CD1c-positive myeloid dendritic cell (primary cell): ENCODE data around the gene CNST.

Experiments
- DNase-seq: peaks from one replicate; pipeline ENCODE4 v3.0.0-alpha.2; 2016; ENCODE audit errors: extremely low spot score

Gene CNST

DNA sequence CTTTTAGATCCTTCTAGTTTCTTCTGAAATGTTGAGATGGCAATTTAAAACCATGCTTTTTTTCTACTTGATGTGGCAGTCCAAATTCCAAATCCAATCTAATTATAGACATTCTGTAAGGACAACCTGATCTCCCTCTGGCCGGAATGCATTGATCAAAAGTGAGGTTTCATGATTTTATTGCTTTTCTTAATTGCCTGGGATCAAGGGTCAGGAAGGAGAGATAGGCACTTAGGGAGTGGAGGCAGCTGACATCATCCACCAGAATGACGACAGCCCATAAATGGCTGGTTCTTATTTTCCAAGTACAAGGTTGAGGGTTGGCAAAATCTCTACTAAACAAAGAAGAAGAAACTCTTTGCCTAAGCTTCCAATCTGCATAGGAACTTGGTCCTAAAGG lies 111.6 kb downstream of the CNST start:
- no peak for DNase-seq

DNA sequence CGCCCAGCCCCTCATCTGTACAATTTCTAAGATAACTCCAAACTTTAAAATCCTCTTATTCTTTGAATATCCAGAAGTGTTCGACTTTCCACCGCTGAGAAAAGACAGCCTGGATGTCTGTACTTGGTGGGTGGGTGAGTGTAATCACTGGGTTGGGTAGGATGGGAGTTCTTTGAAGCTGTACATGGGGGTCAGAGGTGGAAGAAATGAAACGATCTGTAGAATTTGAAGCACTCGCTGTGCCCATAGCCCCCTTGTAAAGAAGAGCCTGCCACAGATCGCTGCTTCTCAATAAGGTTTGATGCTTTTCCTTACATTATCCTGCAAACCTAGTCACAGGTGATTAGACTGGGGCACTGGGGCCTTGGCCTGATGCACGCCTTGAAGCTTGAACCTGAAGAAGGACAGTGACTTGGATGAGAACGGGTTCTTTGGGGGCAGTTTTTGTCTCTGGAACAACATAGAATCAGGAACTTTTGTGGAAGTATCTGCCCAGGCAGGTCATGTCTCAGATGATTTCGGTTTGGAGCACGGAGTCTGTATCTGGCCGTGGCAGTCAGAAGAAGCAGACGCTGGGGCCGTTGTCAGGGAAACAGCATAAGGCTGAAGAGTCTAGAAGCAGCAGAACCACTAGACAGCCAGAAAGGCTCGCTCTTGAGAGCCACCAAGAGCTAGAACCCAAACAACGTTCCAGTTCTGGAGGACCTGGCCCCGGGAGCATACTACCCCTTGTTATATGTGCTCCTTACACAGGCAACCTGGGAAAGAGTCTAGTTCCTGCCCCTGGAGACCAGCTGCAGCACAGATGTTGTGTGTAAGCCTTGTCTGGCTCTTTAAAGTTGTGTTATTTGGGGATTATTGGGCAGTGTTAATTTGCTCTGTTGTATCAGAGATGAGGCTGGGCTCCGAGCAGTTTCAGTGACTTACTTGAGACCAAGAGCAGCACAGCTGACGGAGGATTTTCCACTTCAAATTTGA lies 112.8 kb downstream of the CNST start:
- no peak for DNase-seq

DNA sequence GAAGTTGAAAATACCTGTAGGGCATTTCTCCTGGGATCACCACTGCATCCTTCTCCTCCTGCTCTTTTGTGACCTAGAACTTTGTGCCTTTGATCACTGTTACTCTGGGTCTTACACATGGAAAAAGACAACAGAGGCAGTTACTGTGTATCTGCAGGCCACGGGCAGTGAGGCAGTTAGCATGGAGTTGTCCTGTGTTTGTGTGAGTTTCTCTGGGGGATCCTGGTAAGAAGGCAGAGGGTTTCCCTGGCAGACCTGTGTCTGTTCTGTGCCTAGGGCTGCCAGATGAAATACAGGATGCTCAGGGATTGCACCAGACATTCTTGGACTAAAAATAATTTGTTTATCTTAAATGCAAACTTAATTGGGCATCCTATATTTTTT lies 113.5 kb downstream of the CNST start:
- no peak for DNase-seq

DNA sequence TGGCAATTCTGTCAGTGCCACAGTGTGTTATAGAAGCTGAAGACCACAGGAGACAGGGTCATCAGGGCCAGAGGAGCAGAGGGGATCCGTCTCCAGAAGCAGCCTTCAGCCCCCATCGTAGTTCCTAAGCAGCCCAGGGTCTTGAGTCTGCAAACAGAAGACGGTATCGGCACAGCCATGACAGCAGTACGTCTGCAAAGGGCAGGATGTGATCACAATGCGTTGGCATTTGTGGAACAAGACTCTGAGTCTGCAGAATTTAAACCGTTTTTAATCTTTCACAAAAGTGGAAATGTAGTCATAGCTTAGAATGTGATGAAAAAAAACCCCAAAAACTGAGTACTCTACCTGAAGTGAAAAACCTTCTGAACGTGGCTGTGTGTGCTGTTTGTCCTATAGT lies 113.9 kb downstream of the CNST start:
- DNase-seq, result no peak

DNA sequence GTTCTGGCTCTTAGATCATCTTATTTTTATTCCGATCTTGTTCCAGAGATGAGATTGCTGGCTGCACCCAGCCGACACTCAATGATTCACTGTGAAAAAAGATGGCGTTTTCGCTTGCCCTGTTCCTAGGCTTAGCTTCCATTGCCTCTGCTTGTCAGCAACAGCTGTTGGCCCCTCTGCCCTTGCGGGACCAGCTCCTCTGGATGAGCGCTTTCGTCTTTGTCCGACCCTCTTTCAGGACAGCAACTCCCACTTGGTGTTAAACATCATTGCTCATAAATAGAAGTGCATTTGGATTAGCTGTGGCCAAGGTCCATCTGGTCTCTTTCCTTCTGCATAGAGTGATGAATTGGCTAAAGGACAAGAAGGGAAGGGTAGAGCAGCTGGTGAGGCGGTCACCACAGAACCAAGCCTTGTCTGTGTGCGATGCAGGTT lies 114.5 kb downstream of the CNST start:
- no peak for DNase-seq

DNA sequence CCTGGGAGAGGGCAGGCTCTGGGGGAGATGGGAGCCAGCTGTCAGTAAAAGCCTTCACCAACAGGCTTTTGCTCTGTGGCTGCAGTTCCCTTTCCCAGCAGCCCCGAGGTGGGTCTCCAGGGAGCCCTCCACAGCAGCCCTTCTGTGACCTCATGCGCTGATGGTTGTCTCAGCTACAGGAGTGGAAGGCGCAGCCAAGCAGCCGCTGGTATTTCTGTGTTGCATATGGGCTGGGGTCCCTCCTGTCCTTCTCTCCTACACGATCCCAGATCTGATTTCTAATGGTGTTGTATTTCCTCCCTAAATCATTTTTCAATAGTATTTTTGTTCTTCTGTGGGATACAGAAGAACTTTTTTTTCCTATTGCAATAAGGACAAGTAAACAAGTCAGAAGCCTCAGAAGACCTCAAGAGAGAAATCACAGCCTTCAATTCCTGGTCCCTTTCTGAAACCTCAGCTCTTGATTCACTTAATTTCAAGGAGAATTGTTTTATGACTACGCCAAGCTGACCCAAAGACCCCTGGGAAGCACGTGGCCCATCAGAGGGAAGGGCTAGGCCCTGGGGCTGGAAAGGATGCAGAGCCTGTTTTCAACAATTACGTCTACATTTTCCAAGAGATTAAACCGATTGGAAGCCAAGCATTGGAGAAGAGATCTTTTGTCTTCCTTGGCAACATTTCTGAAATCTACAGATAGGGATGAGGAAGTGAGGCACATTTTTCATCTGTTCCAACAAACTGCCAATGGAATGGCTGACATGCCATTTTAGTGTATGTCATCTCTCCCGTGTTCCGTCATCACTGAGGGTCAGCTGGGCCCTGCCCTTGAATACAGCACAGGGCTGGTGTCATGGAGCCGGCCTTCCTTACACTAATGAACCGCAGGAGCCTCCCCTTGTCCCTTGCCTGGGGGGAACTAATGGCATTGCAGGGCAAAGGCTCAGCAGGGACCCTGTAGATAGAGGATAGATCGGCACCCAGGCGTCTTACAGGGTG lies 115.9 kb downstream of the CNST start:
- no peak for DNase-seq

DNA sequence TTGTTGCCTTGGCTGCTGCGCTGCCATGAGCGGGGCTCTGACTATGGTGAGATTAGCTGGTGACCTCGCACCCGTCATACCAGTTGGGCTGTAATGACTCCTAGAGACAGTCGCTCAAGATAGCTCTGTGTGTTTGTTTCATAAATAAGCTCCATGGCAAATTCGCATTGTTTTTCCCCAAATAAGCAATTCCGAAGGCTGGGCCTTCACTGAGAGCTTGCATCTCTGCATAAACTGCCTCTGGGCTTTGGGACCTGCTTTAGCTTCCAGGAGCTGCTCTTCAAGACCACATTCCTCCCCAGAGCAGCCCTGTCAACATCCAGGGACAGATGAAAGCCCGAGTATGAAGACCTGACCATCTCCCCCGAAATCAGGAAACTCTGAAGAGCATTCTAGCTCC lies 117.3 kb downstream of the CNST start:
- no peak for DNase-seq

DNA sequence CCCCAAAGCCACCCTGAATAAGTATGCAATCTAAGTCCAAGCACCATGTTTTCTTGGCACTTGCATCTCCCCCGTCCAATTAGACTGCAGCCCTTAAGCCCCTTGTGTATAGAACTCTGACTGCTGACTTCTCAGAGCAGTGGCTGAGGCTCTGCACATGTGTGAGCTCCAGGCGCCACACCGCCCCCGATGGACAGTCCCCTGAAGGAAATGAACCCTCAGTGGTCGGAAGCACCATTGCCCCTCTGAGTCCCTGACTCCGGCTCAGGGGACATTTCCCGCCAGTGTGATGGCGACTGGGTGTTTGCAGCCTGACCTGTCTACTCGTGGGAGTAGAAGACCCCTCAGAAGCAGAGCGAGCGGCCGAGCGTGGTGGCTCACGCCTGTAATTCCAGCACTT lies 120.7 kb downstream of the CNST start:
- DNase-seq, result no peak

DNA sequence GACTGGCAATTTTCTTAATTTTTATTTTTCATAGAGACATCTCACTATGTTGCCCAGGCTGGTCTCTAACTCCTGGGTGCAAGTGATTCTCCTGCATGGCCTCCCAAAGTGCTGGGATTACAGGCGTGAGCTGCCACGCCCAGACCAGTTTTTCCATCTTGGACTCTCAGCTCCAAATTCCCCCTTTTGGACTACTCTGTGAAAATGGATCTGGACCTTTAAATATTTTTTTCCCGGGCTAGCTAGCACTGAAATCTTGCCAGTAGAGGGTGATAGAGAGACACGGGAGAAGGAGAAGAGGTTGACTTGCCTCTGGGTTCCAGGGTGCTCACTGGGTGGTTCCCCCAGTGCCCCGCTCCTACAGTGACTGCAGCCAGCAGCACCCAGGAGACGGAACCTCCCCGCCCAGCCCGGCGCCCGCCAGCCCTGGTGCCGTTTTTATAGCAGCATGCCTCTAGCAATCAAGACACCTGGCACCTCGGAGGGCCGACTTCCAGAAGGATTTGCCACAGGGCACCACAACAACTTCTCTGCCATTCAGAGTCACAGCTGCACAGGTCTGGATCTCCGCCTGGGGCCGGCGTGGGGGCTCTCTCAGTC lies 123.3 kb downstream of the CNST start:
- peak; percentile 80 for DNase-seq

DNA sequence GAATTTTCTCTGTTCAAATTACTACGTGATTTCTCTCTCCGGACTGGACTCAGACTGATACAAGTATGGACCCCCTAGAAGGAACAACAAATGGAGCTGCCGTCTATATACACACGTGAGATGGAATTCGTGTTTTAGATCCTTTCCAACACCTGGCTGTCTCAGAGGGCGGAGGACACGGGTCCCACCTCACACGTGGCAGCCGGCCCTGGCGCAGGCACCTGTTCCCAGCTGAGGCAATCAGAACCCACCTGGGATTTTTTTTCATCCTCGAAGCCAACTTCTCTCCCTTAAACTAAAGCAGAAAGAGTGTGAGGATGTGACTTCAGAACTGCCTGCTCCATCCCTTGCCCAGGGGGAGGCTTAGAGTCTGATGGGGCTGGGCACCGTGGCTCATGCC lies 123.8 kb downstream of the CNST start:
- DNase-seq, result no peak

DNA sequence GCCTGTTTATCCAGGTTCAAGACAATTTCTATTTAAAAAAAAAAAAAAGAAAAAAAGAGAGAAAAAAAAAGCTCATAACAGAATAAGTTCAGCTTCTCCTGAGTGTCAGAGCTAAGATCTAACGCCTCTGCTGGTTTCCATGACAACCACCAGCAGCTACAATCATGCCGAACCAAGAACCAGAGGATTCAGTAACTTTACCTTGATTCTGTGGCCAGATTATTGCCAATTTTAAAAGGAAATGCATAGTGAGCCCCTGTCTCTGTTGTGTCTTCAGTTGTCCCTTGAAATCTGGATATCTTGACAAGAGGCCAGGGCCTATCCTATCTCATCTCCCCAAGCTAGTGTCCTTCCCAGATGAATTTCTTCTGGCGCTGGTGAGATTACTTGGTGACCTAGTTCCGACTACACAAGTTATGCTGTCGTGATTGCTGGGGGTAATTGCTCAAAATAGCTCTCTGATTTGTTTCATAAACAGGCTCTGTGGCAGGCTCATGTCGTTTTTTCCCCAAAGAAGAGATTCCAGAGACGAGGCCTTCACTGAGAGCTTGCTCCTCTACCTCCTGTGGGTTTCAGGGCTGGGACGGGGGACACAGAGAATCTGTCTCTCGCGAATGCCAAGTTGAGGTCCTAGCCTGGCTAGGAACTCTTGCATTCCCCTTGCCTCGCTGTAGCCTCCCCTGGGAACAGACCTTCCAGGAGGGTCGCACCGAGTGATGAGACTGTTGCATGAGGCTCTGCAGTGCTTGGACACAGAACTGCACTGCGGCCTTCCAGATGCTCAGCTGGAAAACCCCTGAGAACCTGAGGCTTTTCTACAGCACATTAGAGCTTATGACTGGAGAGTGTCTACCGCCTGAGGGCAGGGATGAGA lies 125.6 kb downstream of the CNST start:
- DNase-seq, result no peak

DNA sequence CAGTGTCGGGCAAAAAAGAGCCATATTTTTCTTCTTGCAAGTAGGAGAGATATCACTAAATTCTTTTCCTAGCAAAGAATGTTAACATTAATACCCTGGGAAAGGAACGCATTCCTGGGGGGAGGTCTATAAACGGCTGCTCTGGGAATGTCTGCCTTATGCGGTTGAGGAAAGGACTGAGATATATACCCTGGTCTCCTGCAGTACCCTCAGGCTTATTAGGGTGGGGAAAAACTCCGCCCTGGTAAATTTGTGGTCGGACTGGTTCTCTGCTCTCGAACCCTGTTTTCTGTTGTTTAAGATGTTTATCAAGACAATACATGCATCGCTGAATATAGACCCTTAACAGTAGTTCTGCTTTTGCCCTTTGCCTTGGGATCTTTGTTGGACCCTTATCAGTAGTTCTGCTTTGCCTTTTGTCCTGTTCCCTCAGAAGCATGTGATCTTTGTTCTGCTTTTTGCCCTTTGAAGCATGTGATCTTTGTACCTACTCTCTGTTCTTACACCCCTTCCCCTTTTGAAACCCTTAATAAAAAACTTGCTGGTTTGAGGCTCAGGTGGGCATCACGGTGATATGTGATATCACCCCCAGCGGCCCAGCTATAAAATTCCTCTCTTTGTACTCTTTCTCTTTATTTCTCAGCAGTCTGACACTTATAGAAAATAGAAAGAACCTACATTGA lies 128.1 kb downstream of the CNST start:
- peak; percentile 40 for DNase-seq

DNA sequence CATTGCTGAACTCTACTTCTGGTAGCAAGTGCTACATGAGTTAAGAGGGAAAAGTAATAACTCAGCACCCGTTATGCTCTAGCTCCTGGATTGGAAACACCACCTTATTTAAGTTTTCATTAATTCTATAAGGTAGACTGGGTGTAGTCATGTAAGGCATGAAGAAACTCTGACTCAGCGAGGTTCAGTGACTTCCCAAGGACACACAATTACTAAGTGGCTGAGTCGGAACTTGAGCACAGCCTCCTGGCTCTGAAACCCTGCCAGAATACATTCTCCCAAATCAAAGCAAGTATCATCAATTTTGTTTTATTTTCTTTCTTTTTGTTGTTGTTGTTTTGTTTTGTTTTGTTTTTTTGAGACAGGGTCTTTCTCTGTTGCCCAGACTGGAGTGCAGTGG lies 128.9 kb downstream of the CNST start:
- DNase-seq, result no peak

DNA sequence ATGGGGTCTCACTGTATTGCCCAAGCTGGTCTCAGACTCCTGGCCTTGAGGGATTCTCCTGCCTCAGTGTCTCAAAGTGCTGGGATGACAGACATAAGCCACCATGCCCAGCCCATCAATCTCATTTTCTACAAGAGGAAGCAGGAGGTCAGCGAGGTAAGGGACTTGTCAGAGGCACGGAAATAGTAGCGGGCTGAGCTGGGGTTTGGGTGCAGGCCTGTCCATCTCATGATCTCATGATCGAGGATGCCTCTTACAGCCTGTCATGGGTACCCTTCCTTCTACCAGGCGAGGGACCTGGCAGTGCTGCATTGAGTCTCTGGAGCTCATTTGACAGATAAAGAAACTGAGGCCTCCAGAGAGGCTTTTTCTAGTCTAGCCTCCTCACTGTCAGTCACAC lies 129.4 kb downstream of the CNST start:
- no peak for DNase-seq

DNA sequence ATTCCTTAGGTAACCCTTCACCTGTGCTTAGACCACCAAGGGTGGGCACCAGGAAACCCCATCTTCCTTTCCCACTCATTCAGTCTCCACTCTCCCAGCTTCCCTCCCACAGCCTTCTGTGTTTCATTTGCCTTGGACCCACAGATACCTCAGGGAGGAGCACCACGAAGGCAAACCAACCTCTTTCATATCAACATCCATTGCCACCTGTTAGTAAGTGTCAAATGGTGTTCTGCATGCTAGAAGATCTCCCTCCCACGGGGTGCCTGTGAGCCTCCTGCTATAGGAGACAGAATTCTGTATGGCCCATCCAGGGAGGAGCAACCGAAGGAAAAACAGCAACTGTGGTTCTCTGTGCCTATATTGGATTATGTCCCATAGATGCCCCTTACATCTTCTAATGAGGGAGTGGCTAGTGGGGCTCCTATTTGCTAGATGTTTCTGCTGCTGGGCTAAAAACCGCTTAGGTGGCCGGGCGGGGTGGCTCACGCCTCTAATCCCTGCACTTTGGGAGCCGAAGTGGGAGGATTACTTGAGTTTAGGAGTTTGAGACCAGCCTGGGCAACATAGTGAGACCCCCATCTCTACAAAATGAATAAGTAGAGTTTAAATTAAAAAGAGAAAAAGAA lies 132.3 kb downstream of the CNST start:
- DNase-seq, result no peak

DNA sequence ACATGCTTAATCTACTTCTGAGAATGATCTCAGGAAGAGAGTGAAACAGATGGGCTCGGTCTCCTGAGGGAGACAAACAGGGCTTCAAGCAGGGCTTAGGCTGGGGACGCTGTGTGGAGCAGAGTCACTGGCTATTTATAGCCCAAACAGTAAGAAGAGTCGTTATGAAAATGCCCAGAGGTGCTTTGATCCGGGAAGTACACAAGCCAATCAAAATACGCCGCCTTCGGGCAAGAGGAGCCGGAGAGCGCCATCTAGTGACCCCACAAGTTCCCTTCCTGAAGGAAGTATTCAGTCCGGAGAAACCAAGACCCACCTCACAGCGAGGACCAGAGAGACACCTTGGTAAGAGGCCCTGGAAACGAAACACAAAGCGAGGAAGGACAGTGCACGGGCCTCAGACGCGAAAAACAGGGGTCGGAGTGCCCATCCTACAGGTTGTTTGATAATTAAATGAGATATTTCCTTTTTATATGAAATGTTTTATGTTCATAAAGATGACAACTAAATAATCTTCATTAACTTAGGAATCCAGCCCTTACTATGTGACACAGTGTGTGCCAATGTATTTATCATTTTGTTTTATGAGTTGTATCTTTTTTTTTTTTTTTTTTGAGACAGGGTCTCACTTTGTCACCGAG lies 133.0 kb downstream of the CNST start:
- peak; percentile 90 for DNase-seq

DNA sequence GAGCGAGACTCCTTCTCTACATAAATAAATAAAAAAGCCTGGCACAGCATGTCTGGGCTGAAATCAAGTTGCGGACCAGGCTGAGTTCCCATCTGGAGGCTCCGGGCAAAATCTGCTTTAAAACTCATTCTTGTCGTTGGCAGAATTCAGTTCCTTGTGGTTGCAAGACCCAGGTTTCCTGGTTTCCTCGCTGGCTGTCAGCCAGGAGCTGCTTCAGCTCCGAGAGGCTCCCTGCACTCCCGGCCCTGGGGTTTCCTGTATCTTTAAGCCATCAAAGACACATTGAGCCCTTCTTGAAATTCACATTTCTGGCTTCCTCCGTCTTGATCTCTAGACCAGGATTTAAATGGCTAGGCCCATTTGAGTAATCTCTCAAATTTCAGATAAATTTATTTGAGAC lies 137.3 kb downstream of the CNST start:
- no peak for DNase-seq

DNA sequence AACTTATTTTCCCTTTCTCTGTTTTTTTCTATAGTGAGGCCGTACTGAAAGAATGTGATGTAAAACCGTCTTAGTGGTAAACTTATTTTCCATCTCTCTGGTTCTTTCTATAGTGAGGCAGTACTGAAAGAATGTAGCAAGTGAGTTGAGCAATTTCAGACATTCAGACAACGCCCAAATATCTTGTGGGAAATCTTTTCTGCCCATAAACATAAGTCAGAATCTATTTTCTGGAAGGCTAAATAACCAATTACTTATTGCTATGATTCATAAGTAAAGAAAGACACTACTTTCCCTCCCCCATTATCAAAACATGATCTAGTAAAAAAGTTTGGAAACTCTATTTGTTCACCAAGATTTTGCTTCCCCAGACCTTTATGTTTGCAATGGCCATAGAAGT lies 139.1 kb downstream of the CNST start:
- DNase-seq, result no peak

DNA sequence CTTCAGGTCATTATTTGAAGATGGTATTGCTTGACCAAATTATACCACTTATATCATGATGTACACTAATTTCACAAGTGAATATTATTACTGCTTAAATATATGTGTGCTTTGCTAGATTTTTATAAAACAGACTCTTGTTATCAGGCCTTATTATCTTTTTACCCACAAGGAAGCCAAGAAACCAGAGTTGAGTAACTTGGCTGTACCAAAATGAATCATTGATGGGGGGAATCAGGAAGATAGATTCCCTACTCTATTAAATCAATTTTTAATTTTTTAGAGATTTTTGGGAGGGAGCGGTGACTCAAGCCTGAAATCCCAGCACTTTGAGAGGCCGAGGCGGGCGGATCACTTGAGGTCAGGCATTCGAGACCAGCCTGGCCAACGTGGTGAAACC lies 141.9 kb downstream of the CNST start:
- no peak for DNase-seq

DNA sequence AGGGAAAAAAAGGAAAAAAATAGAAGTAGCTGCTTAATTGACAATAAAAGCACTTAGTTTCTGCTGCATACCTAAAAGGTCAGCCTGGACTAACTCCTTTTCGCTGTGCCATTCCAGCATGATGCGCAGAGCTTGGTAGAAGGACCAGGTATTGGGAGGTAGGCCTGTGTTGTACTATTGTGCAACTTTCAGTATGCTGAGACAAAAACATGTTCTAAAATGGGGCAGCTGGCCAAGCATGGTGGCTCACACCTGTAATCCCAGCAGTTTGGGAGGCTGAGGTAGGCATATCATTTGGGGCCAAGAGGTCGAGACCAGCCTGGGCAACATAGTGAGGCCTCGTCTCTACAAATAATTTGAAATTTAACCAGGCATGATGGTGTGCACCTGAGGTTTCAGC lies 142.9 kb downstream of the CNST start:
- DNase-seq, result no peak
